ENCODE measurements around the gene ARID5B.

ARID5B gene

GRCh38 chr10:62059217-62059920, 157.9 kb downstream of the ARID5B start:
- TF ChIP-seq, protein P1, sequence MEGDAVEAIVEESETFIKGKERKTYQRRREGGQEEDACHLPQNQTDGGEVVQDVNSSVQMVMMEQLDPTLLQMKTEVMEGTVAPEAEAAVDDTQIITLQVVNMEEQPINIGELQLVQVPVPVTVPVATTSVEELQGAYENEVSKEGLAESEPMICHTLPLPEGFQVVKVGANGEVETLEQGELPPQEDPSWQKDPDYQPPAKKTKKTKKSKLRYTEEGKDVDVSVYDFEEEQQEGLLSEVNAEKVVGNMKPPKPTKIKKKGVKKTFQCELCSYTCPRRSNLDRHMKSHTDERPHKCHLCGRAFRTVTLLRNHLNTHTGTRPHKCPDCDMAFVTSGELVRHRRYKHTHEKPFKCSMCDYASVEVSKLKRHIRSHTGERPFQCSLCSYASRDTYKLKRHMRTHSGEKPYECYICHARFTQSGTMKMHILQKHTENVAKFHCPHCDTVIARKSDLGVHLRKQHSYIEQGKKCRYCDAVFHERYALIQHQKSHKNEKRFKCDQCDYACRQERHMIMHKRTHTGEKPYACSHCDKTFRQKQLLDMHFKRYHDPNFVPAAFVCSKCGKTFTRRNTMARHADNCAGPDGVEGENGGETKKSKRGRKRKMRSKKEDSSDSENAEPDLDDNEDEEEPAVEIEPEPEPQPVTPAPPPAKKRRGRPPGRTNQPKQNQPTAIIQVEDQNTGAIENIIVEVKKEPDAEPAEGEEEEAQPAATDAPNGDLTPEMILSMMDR (IDR thresholded peaks at IDR 0.05): no peak
- Histone ChIP-seq H3K4me1 (peaks cover 5% of the 10 kb centered on the region), H3K9me3 (ENCODE audit: control insufficient read depth, low read length) (no peaks in the 10 kb centered on the region), H3K27me3 (ENCODE audit: control insufficient read depth, insufficient read depth, low read length) (no peaks in the 10 kb centered on the region), H3K9ac (no peak overlapping the region), H3K4me3 (ENCODE audit: low read depth, low read length) (no peak overlapping the region), H3K4me2 (ENCODE audit: low read length) (no peak overlapping the region), H2AFZ (peak overlapping the region; percentile 9), H3K36me3 (ENCODE audit: control insufficient read depth, insufficient read depth, low read length) (no peaks in the 10 kb centered on the region), H3K27ac (peak overlapping the region; percentile 71), H3K79me2 (no peaks in the 10 kb centered on the region)

DNA sequence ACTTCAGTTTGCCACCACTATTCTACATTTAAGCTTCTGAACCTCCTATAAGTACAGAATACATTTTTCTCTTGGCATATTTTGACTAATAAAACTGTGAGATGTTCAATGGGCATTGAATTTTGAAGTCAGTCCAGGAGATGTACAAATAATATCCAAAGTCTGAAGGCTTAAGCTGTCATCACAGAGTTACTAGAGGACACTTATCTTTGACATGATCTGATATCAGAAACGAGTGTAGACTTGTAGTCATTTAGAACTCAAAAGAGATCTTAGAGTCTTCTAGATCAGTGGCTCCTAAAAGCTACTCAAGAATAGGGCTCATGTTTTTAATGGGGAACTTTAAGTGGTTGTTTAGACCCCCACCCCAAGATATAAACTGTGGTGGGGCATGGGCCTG, 160.5 kb downstream of the ARID5B start:
- Histone ChIP-seq H3K27ac (no peak overlapping the region), H3K27me3 (ENCODE audit: control insufficient read depth, insufficient read depth, low read length) (no peaks in the 10 kb centered on the region), H3K36me3 (ENCODE audit: control insufficient read depth, insufficient read depth, low read length) (no peaks in the 10 kb centered on the region), H3K9ac (no peak overlapping the region), H3K4me2 (ENCODE audit: low read length) (no peak overlapping the region), H3K4me3 (ENCODE audit: low read depth, low read length) (no peak overlapping the region), H3K79me2 (no peaks in the 10 kb centered on the region), H3K9me3 (ENCODE audit: control insufficient read depth, low read length) (no peaks in the 10 kb centered on the region), H2AFZ (no peak overlapping the region), H3K4me1 (peaks cover 5% of the 10 kb centered on the region)
- TF ChIP-seq, protein P1 (IDR thresholded peaks at IDR 0.05): no peak

DNA sequence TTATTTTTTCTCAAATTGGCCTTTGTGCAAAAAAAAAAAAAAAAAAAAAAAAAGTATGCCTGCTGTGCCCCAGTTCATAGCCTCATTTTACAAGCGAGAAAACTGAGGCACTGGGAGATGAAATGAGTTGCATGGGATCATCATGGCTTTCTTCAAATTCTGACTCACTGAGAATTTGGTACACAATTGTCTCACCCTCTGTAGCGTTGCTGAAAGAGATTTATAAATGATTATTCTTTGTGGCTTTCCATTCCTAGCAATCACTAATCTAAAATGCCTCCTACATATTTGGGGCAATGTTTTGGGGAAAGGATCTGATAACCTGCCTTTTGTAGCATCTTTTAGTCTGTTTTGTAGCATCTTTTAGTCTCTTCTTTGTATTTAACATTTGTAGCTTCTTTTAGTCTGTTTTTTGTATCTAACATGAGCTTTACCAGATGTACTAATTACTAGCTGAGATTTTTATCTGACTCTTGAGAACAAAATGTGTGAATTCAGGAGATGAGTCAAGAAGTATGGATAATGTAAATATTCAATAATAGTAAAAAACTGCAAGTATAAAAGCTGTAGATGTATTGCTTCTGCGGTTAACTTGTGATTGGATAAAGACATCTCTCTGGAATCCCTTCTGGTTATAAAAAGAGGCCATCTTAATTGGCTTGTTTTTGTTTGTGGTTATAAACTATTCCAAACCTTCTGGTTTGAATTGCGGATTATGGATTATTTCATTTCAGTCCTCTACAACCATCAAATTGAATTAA, 161.4 kb downstream of the ARID5B start:
- H3K9me3 ChIP-seq (ENCODE audit: control insufficient read depth, low read length): no peaks in the 10 kb centered on the region
- no peak overlapping the region for H3K27ac ChIP-seq
- no peaks in the 10 kb centered on the region for H3K36me3 ChIP-seq (ENCODE audit: control insufficient read depth, insufficient read depth, low read length)
- no peak overlapping the region for H3K9ac ChIP-seq
- no peaks in the 10 kb centered on the region for H3K27me3 ChIP-seq (ENCODE audit: control insufficient read depth, insufficient read depth, low read length)
- no peaks in the 10 kb centered on the region for H3K79me2 ChIP-seq
- H3K4me2 ChIP-seq (ENCODE audit: low read length): no peak overlapping the region
- TF ChIP-seq, protein P1 (IDR thresholded peaks at IDR 0.05): no peak
- no peak overlapping the region for H3K4me3 ChIP-seq (ENCODE audit: low read depth, low read length)
- no peak overlapping the region for H2AFZ ChIP-seq
- H3K4me1 ChIP-seq: peaks cover 5% of the 10 kb centered on the region

DNA sequence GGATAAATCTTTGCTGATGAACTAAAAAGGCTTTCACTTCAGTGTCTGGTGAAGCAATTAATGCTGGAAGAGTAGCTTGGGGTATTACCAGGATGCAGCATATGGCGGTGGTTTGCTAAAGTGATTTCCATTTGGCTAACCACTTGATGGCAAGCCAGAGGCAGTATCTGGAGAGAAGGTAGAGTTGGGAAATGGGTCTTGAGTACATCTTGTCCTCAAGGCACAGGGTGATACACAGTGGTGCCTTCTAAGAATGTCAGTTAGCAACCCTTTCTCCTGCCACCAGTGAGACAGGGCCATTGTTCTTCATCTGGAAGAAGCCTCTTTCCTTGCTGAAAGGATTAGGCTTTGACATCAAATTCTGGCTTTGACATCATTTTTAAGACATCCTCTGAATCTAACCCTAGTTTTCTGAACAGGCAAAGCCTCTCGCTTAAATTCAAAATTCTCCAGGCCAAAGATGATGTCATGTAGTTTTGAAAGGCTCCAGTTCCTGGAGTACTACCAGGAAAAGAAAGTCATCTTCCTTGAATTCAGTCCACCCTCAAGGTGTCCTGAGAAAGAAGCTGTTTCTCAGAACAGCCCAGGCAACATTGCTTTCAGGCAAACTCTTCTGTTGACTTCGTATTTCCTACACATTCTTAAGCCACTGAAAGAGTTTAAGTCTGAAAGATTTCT, 162.4 kb downstream of the ARID5B start:
- Histone ChIP-seq H2AFZ (no peak overlapping the region), H3K27me3 (ENCODE audit: control insufficient read depth, insufficient read depth, low read length) (no peaks in the 10 kb centered on the region), H3K9me3 (ENCODE audit: control insufficient read depth, low read length) (no peaks in the 10 kb centered on the region), H3K27ac (no peak overlapping the region), H3K36me3 (ENCODE audit: control insufficient read depth, insufficient read depth, low read length) (no peaks in the 10 kb centered on the region), H3K4me3 (ENCODE audit: low read depth, low read length) (no peak overlapping the region), H3K9ac (no peak overlapping the region), H3K4me1 (peaks cover 5% of the 10 kb centered on the region), H3K79me2 (no peaks in the 10 kb centered on the region), H3K4me2 (ENCODE audit: low read length) (no peak overlapping the region)
- TF ChIP-seq, protein P1 (IDR thresholded peaks at IDR 0.05): no peak

Data from parathyroid adenoma (tissue), 2 donors.